Suprapubic skin (tissue), 4 donors: ENCODE results near the gene TEX29. TPM values are rescaled to one million over a fixed set of nuclear protein-coding genes. Genes with fewer than 3 reads are reported as not detected.

Source experiments
- DNase-seq, 2 donors: peaks; one replicate each; pipeline ENCODE4 v3.0.0-alpha.2; 2019; ENCODE audit warnings: low spot score in 2 of 2
- H3K27ac ChIP-seq: fragments of 200-600 bp; sonication (generic); one replicate; pipeline ENCODE4 v1.5.1; 2019
- H3K27me3 ChIP-seq: fragments of 200-600 bp; sonication (generic); one replicate; pipeline ENCODE4 v1.5.1; 2019
- H3K36me3 ChIP-seq: fragments of 200-600 bp; sonication (generic); one replicate; pipeline ENCODE4 v1.5.1; 2019
- H3K4me1 ChIP-seq: fragments of 200-600 bp; sonication (generic); one replicate; pipeline ENCODE4 v1.5.1; 2019
- H3K4me3 ChIP-seq: fragments of 200-600 bp; sonication (generic); one replicate; pipeline ENCODE4 v1.5.1; 2019; ENCODE audit warnings: mild to moderate bottlenecking
- H3K9me3 ChIP-seq: fragments of 200-600 bp; sonication (generic); one replicate; pipeline ENCODE4 v1.5.1; 2019
- EP300 ChIP-seq: sonication (generic); formaldehyde crosslinking; IDR thresholded peaks from one replicate; pipeline ENCODE4 v1.6.1; 2017; ENCODE audit warnings: antibody characterized with exemption
- POLR2A ChIP-seq, 2 donors: fragments of 450-650 bp; IDR thresholded peaks; one replicate each; pipeline ENCODE4 v1.6.1; 2017; ENCODE audit warnings: antibody characterized with exemption in 2 of 2, mild to moderate bottlenecking in 2 of 2, moderate library complexity in 2 of 2
- POLR2AphosphoS5 ChIP-seq, 3 donors: sonication (generic); formaldehyde crosslinking; IDR thresholded peaks; one replicate each; pipeline ENCODE4 v1.6.1; 2017; ENCODE audit warnings: antibody characterized with exemption in 3 of 3
- WGBS: methylation state at CpG from one replicate; pipeline ENCODE4 v1.1.5; 2018; 5-methylcytosine and 5-hydroxymethylcytosine counted together
- total RNA-seq, 4 donors: library from RNA; depleted of rRNA; stranded (reverse); fragments of >200 nt; gene quantifications; one replicate each; pipeline ENCODE4 v1.1.0, GENCODE V29; 2016
- TF ChIP-seq, protein P1 (sequence below), 2 donors: fragments of 200-600 bp in 1 of 2; fragments of 450-650 bp in 1 of 2; sonication (generic) in 1 of 2; IDR thresholded peaks; one replicate each; pipeline ENCODE4 v1.5.1; 2016 to 2019; ENCODE audit warnings: antibody characterized with exemption in 2 of 2, mild to moderate bottlenecking in 1 of 2, moderate library complexity in 1 of 2

Gene TEX29
- total RNA-seq: not detected

- Histone ChIP-seq H3K27me3 (no peaks in the 10 kb centered on the region), H3K36me3 (peaks cover 6% of the 10 kb centered on the region), H3K4me3 (no peak within 1 kb of the TSS), H3K9me3 (no peaks in the 10 kb centered on the region), H3K27ac (no peak within 1 kb of the TSS), H3K4me1 (no peaks in the 10 kb centered on the region)
- TF ChIP-seq EP300: no peak
- no peak for TF ChIP-seq POLR2A (IDR thresholded peaks at IDR 0.05)
- TF ChIP-seq, protein P1, sequence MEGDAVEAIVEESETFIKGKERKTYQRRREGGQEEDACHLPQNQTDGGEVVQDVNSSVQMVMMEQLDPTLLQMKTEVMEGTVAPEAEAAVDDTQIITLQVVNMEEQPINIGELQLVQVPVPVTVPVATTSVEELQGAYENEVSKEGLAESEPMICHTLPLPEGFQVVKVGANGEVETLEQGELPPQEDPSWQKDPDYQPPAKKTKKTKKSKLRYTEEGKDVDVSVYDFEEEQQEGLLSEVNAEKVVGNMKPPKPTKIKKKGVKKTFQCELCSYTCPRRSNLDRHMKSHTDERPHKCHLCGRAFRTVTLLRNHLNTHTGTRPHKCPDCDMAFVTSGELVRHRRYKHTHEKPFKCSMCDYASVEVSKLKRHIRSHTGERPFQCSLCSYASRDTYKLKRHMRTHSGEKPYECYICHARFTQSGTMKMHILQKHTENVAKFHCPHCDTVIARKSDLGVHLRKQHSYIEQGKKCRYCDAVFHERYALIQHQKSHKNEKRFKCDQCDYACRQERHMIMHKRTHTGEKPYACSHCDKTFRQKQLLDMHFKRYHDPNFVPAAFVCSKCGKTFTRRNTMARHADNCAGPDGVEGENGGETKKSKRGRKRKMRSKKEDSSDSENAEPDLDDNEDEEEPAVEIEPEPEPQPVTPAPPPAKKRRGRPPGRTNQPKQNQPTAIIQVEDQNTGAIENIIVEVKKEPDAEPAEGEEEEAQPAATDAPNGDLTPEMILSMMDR (IDR thresholded peaks at IDR 0.05): no peak
- no peak for TF ChIP-seq POLR2AphosphoS5 (IDR thresholded peaks at IDR 0.05)
- DNase-seq: no peak
- WGBS: 77% methylated on average over 13 of the region's 35 CpGs
Observed at GRCh38 chr13:111319998-111320911, at the start of gene TEX29. TSS of gene TEX29 (plus strand) at chr13:111320642. CDS start at chr13:111320891, 249 bp downstream.

- Histone ChIP-seq H3K36me3 (peaks cover 67% of the 10 kb centered on the region), H3K4me3 (no peak overlapping the region), H3K4me1 (peaks cover 10% of the 10 kb centered on the region), H3K9me3 (no peaks in the 10 kb centered on the region), H3K27ac (no peak overlapping the region), H3K27me3 (no peaks in the 10 kb centered on the region)
- 90% methylated on average over 19 of the region's 20 CpGs for WGBS
- DNase-seq: no peak
- TF ChIP-seq POLR2AphosphoS5 (IDR thresholded peaks at IDR 0.05) (no peak), EP300 (no peak)
Observed at GRCh38 chr13:111270765-111271698, 49.4 kb upstream of the TEX29 start.

- no peak overlapping the region for H3K4me3 ChIP-seq
- H3K27me3 ChIP-seq: no peaks in the 10 kb centered on the region
- H3K9me3 ChIP-seq: no peaks in the 10 kb centered on the region
- no peak for TF ChIP-seq EP300
- TF ChIP-seq POLR2AphosphoS5 (IDR thresholded peaks at IDR 0.05): no peak
- TF ChIP-seq, protein P1 (IDR thresholded peaks at IDR 0.05): no peak
- no peak for TF ChIP-seq POLR2A (IDR thresholded peaks at IDR 0.05)
- H3K4me1 ChIP-seq: peaks cover 10% of the 10 kb centered on the region
- H3K36me3 ChIP-seq: peaks cover 66% of the 10 kb centered on the region
- no peak overlapping the region for H3K27ac ChIP-seq
- 82% methylated on average over 7 of the region's 7 CpGs for WGBS
- DNase-seq: no peak
Observed at GRCh38 chr13:111272117-111272516, 48.3 kb upstream of the TEX29 start.

GRCh38 chr13:111275382-111275781, 45.1 kb upstream of the TEX29 start:
- Histone ChIP-seq H3K36me3 (peaks cover 63% of the 10 kb centered on the region), H3K27ac (no peak overlapping the region), H3K4me3 (no peak overlapping the region), H3K4me1 (peaks cover 7% of the 10 kb centered on the region), H3K27me3 (no peaks in the 10 kb centered on the region), H3K9me3 (no peaks in the 10 kb centered on the region)
- TF ChIP-seq POLR2AphosphoS5 (IDR thresholded peaks at IDR 0.05) (no peak), EP300 (no peak), POLR2A (IDR thresholded peaks at IDR 0.05) (no peak)
- TF ChIP-seq, protein P1 (IDR thresholded peaks at IDR 0.05): no peak
- no peak for DNase-seq
- WGBS: 93% methylated on average over 10 of the region's 10 CpGs

- Histone ChIP-seq H3K4me3 (no peak overlapping the region), H3K27ac (no peak overlapping the region), H3K9me3 (no peaks in the 10 kb centered on the region), H3K36me3 (peaks cover 62% of the 10 kb centered on the region), H3K4me1 (peaks cover 5% of the 10 kb centered on the region), H3K27me3 (no peaks in the 10 kb centered on the region)
- TF ChIP-seq, protein P1 (IDR thresholded peaks at IDR 0.05): no peak
- WGBS: 91% methylated on average over 5 of the region's 5 CpGs
- no peak for DNase-seq
Observed at GRCh38 chr13:111275995-111276618, 44.3 kb upstream of the TEX29 start.
